H1 (cell line): ENCODE results near the gene ZNF346. TPM values are rescaled to one million over a fixed set of nuclear protein-coding genes. Genes with fewer than 3 reads are reported as not detected.

Experiments used
- CTCF ChIA-PET: fragments of 300-600 bp; sonication (Branson Sonifier 250); formaldehyde crosslinking; loops from one replicate; lab custom pipeline; 2021; ENCODE audit not compliant: partially characterized antibody; lab: Charles Lee
- POLR2A ChIA-PET: fragments of 300-600 bp; sonication (Branson Sonifier 250); formaldehyde crosslinking; loops from one replicate; lab custom pipeline; 2021; ENCODE audit warnings: inconsistent platforms; ENCODE audit not compliant: partially characterized antibody; lab: Charles Lee
- DNase-seq, 2 experiments: peaks; one replicate each; pipeline versions ENCODE4 v3.0.0 to v3.0.0-alpha.2; 2010 to 2022; ENCODE audit warnings: low spot score in 2 of 2, low read depth in 1 of 2, mixed read lengths in 1 of 2
- FAIRE-seq: peaks from 2 replicates; lab custom pipeline; 2011; peaks lifted over from hg19 to GRCh38; lab: Jason Lieb, UNC
- H2AFZ ChIP-seq: 2 replicates; pipeline ENCODE4 v1.8.1; 2012; ENCODE audit warnings: low read length, inconsistent platforms
- H2AK5ac ChIP-seq: 2 replicates; pipeline ENCODE4 v1.6.1; 2013; ENCODE audit warnings: low read depth, low read length
- H2BK120ac ChIP-seq: replicated peaks from 2 replicates; pipeline ENCODE3; 2013; ENCODE audit warnings: low read depth, low read length, inconsistent platforms
- H2BK12ac ChIP-seq: 2 replicates; pipeline ENCODE4 v1.6.1; 2013; ENCODE audit warnings: low read depth, low read length
- H2BK15ac ChIP-seq: 2 replicates; pipeline ENCODE4 v1.6.1; 2013; ENCODE audit warnings: low read length
- H2BK20ac ChIP-seq: 2 replicates; pipeline ENCODE4 v1.6.1; 2013; ENCODE audit warnings: low read length
- H2BK5ac ChIP-seq: 2 replicates; pipeline ENCODE4 v1.6.1; 2013; ENCODE audit warnings: low read depth, low read length
- H3K14ac ChIP-seq: 2 replicates; pipeline ENCODE4 v1.6.1; 2013; ENCODE audit warnings: inconsistent platforms; ENCODE audit not compliant: insufficient read length
- H3K18ac ChIP-seq: 2 replicates; pipeline ENCODE4 v1.6.1; 2013; ENCODE audit warnings: low read length; ENCODE audit errors: extremely low read depth
- H3K23ac ChIP-seq: 2 replicates; pipeline ENCODE4 v1.6.1; 2013; ENCODE audit warnings: inconsistent platforms; ENCODE audit not compliant: insufficient read length
- H3K23me2 ChIP-seq: 2 replicates; pipeline ENCODE4 v1.6.1; 2013; ENCODE audit warnings: low read depth, low read length
- H3K27ac ChIP-seq: 2 replicates; pipeline ENCODE4 v1.6.1; 2011; ENCODE audit warnings: low read depth, low read length, inconsistent platforms
- H3K27me3 ChIP-seq, 4 experiments: replicated peaks in 1 of 4; 1 replicate in 1 of 4; 2 replicates in 3 of 4; pipeline versions ENCODE4 v1.6.1 to v1.8.1; 2011 to 2013; ENCODE audit warnings: low read length in 3 of 4, mild to moderate bottlenecking in 3 of 4, inconsistent platforms in 2 of 4, mixed read lengths in 2 of 4, moderate library complexity in 1 of 4; ENCODE audit not compliant: control insufficient read depth in 3 of 4, insufficient read depth in 3 of 4; ENCODE audit errors: extremely low read depth in 1 of 4
- H3K36me3 ChIP-seq, 4 experiments: 2 replicates each; pipeline versions ENCODE4 v1.6.1 to v1.8.1; 2011 to 2013; ENCODE audit warnings: mild to moderate bottlenecking in 4 of 4, low read length in 3 of 4, moderate library complexity in 2 of 4, control low read depth in 1 of 4, inconsistent platforms in 1 of 4; ENCODE audit not compliant: insufficient read depth in 4 of 4, control insufficient read depth in 2 of 4
- H3K4ac ChIP-seq: replicated peaks from 2 replicates; pipeline ENCODE3; 2013; ENCODE audit warnings: low read length, low read depth, mixed read lengths, inconsistent platforms; ENCODE audit not compliant: insufficient read length
- H3K4me1 ChIP-seq, 4 experiments: replicated peaks in 1 of 4; 1 replicate in 1 of 4; 2 replicates in 3 of 4; pipeline versions ENCODE4 v1.6.1 to v1.8.1; 2011 to 2013; ENCODE audit warnings: low read length in 3 of 4, inconsistent platforms in 2 of 4, mixed read lengths in 1 of 4; ENCODE audit not compliant: insufficient read depth in 4 of 4, control insufficient read depth in 3 of 4
- H3K4me2 ChIP-seq, 2 experiments: 2 replicates each; pipeline versions ENCODE4 v1.6.1 to v1.8.1; 2011 to 2013; ENCODE audit warnings: low read depth in 2 of 2, low read length in 2 of 2, control low read depth in 1 of 2, inconsistent platforms in 1 of 2, mild to moderate bottlenecking in 1 of 2; ENCODE audit not compliant: insufficient read depth in 1 of 2
- H3K4me3 ChIP-seq, 4 experiments: fragments of 200-600, 300-600 bp in 1 of 4; sonication (generic), shearing (Covaris generic), sonication (Bioruptor Twin) in 1 of 4; 2 replicates each; pipeline versions ENCODE4 v1.5.1 to v1.8.1; 2011 to 2016; ENCODE audit warnings: low read length in 4 of 4, low read depth in 3 of 4, control low read depth in 2 of 4, inconsistent platforms in 2 of 4, mild to moderate bottlenecking in 2 of 4, mixed read lengths in 1 of 4, moderate library complexity in 1 of 4; ENCODE audit not compliant: insufficient read depth in 2 of 4; ENCODE audit errors: extremely low read depth in 1 of 4
- H3K56ac ChIP-seq: replicated peaks from 2 replicates; pipeline ENCODE3; 2013; ENCODE audit warnings: low read depth, mild to moderate bottlenecking, mixed read lengths, low read length, inconsistent platforms; ENCODE audit not compliant: insufficient read length
- H3K79me1 ChIP-seq: 2 replicates; pipeline ENCODE4 v1.6.1; 2013; ENCODE audit warnings: low read depth, low read length, control low read depth
- H3K79me2 ChIP-seq, 2 experiments: 2 replicates each; pipeline versions ENCODE4 v1.6.1 to v1.8.1; 2012 to 2013; ENCODE audit warnings: low read length in 2 of 2, mild to moderate bottlenecking in 2 of 2, inconsistent platforms in 1 of 2; ENCODE audit not compliant: insufficient read depth in 2 of 2, control insufficient read depth in 1 of 2
- H3K9ac ChIP-seq, 4 experiments: replicated peaks in 1 of 4; 1 replicate in 1 of 4; 2 replicates in 3 of 4; pipeline versions ENCODE4 v1.6.1 to v1.8.1; 2011 to 2013; ENCODE audit warnings: low read depth in 3 of 4, low read length in 3 of 4, control low read depth in 2 of 4, mild to moderate bottlenecking in 2 of 4, moderate library complexity in 2 of 4, inconsistent platforms in 1 of 4; ENCODE audit errors: extremely low read depth in 1 of 4
- H3K9me3 ChIP-seq, 2 experiments: 2 replicates each; pipeline versions ENCODE4 v1.6.1 to v1.8.1; 2012 to 2013; ENCODE audit warnings: mild to moderate bottlenecking in 2 of 2, moderate library complexity in 2 of 2, control low read depth in 1 of 2, inconsistent platforms in 1 of 2, low read depth in 1 of 2, low read length in 1 of 2, mixed read lengths in 1 of 2; ENCODE audit not compliant: insufficient read depth in 2 of 2
- H4K20me1 ChIP-seq, 2 experiments: replicated peaks in 1 of 2; 2 replicates each; pipeline versions ENCODE3 to v1.8.1; 2011 to 2013; ENCODE audit warnings: inconsistent platforms in 2 of 2, low read length in 2 of 2, mild to moderate bottlenecking in 1 of 2; ENCODE audit not compliant: insufficient read depth in 2 of 2, control insufficient read depth in 1 of 2
- H4K5ac ChIP-seq: 2 replicates; pipeline ENCODE4 v1.6.1; 2013; ENCODE audit warnings: low read length, low read depth, mixed read lengths, inconsistent platforms; ENCODE audit not compliant: insufficient read length
- H4K8ac ChIP-seq: 2 replicates; pipeline ENCODE4 v1.8.0; 2013; ENCODE audit warnings: mild to moderate bottlenecking, moderate library complexity, low read length, inconsistent platforms; ENCODE audit not compliant: insufficient read depth; ENCODE audit errors: extremely low read depth
- H4K91ac ChIP-seq: replicated peaks from 2 replicates; pipeline ENCODE3; 2013; ENCODE audit warnings: low read length, mixed read lengths, inconsistent platforms; ENCODE audit not compliant: insufficient read length
- BACH1 ChIP-seq: IDR thresholded peaks from 2 replicates; pipeline ENCODE4 v1.6.1; 2012; ENCODE audit warnings: low read length, improper control_type of control experiment
- CREB1 ChIP-seq: IDR thresholded peaks from 2 replicates; pipeline ENCODE4 v1.6.1; 2012; ENCODE audit warnings: inconsistent platforms
- CTCF ChIP-seq, 3 experiments: IDR thresholded peaks; 1 replicate in 2 of 3; 2 replicates in 1 of 3; pipeline versions ENCODE4 v1.5.1 to v1.6.1; 2011; ENCODE audit warnings: low read length in 3 of 3, mild to moderate bottlenecking in 3 of 3, inconsistent platforms in 2 of 3, low read depth in 1 of 3, moderate library complexity in 1 of 3; ENCODE audit not compliant: insufficient read depth in 1 of 3; ENCODE audit errors: control extremely low read depth in 1 of 3
- EGR1 ChIP-seq: IDR thresholded peaks from 2 replicates; pipeline ENCODE4 v1.6.1; 2011; ENCODE audit warnings: low read depth, low read length, borderline replicate concordance
- RAD21 ChIP-seq, 2 experiments: IDR thresholded peaks in 1 of 2; conservative IDR thresholded peaks in 1 of 2; 2 replicates each; pipeline ENCODE4 v1.6.1; 2011; ENCODE audit warnings: low read depth in 2 of 2, low read length in 2 of 2, improper control_type of control experiment in 1 of 2, inconsistent platforms in 1 of 2, mild to moderate bottlenecking in 1 of 2, moderate library complexity in 1 of 2
- RFX5 ChIP-seq: IDR thresholded peaks from 2 replicates; pipeline ENCODE4 v1.6.1; 2011; ENCODE audit warnings: low read depth, low read length, improper control_type of control experiment, borderline replicate concordance
- SIX5 ChIP-seq: IDR thresholded peaks from 2 replicates; pipeline ENCODE4 v1.6.1; 2011; ENCODE audit warnings: mild to moderate bottlenecking, low read depth, low read length
- TBP ChIP-seq: IDR thresholded peaks from 2 replicates; pipeline ENCODE4 v1.6.1; 2011; ENCODE audit warnings: low read depth, low read length, improper control_type of control experiment
- WGBS, 2 experiments: shearing (Covaris generic) in 1 of 2; methylation state at CpG; one replicate each; pipeline versions ENCODE4 v1.1.6 to v1.1.7; 2013 to 2015; ENCODE audit warnings: low lambda C conversion rate in 2 of 2, mixed read lengths in 2 of 2, inconsistent platforms in 1 of 2, low coverage in 1 of 2, missing lambda C conversion rate in 1 of 2; ENCODE audit not compliant: insufficient replicate concordance in 2 of 2, insufficient coverage in 1 of 2, insufficient read length in 1 of 2; ENCODE audit errors: extremely low coverage in 1 of 2, missing lambda C conversion rate in 1 of 2; 5-methylcytosine and 5-hydroxymethylcytosine counted together
- polyA plus RNA-seq, 7 experiments: library from polyadenylated mRNA; depleted of rRNA in 3 of 7; stranded (reverse) in 5 of 7; unstranded in 2 of 7; fragments of >200 nt in 5 of 7; fragments of 200-250 nt in 2 of 7; gene quantifications; 1 replicate in 5 of 7; 2 replicates in 1 of 7; 4 replicates in 1 of 7; pipeline versions ENCODE4 v1.2.1 to v1.2.3, GENCODE V29; 2011 to 2013; ENCODE audit warnings: missing spikeins in 2 of 7, mixed read lengths in 2 of 7
- total RNA-seq: library from RNA; stranded (reverse); fragmentation: NEBNext Ultra II Directional; extraction: Animal tissue kit (Norgen Biotek cat#: 25700); gene quantifications from 2 replicates; pipeline ENCODE4 v1.2.1, GENCODE V29; 2021
- TF ChIP-seq, protein P1 (sequence below): IDR thresholded peaks from 2 replicates; pipeline ENCODE4 v1.6.1; 2012; ENCODE audit warnings: inconsistent platforms

Gene ZNF346
- total and polyA plus RNA-seq, 2 of the 8 experiments (the other 6 are each of a cell fraction or from before 2014, with no cell fraction given): 19.9 to 20.8 TPM

DNA sequence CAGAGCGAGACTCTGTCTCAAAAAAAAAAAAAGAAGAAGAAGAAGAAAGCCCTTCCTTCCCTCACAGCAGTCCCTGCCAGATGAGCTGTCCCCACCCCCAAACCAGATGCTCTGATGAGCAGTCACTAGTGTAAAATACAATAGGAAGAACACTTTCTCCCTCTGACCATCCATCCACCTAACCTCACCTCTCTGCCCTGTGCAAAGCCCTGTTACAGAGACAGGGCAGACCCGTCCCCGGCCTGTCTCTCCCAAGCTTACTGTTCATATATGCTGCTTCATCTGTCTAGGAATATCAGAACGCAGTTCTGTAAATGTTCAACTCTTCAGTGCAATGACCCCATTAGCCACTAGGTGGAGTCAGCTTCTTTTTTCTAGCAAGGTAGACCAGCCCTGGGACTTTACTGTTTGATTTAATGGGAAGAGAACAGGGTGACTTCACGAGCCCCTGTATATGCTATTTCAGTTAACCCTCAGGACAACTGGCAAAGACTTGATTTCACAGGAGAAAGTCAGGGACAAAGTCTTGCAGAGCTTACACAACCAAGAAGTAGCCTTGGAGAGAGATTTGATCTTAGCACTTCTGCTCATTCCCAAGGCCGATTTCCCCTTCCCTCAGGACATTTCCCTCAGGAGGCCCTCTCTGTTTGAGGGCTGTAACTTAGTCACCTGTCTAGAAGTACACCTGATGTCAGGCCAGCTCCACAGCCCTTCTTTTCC, 49.3 kb downstream of the ZNF346 start:
- H3K4ac ChIP-seq: no peak overlapping the region
- H3K27me3 ChIP-seq: no peaks in the 10 kb centered on the region; a peak in 1 of 7 replicates
- peak overlapping the region; percentile 48 for H4K91ac ChIP-seq
- no peaks in the 10 kb centered on the region for H3K36me3 ChIP-seq
- no peak overlapping the region for H3K27ac ChIP-seq
- H3K56ac ChIP-seq: no peak overlapping the region
- H2AFZ ChIP-seq: no peak overlapping the region
- 41% methylated on average over 5 of the region's 6 CpGs; no CpG with 5 or more reads in 1 of the 2 experiments for WGBS, 2 experiments
- H3K23ac ChIP-seq: no peak overlapping the region
- no peaks in the 10 kb centered on the region for H3K79me2 ChIP-seq
- H3K18ac ChIP-seq: no peak overlapping the region
- no peak overlapping the region for H3K4me3 ChIP-seq
- H2BK15ac ChIP-seq: peak overlapping the region; percentile 3; the same call in 1 of the 2 replicates
- no peak overlapping the region for H2BK20ac ChIP-seq
- ChIA-PET CTCF (interaction anchor here (0.5 to 11.8 kb wide), 48 partner anchors 8 to 691 kb away, joined by 3 to 170 read pairs (median 4); partner anchors contain the start of genes FGFR4 and ZNF346), POLR2A (interaction anchor here (0.6 to 1.7 kb wide), 12 partner anchors 10 to 138 kb away, joined by 3 to 5 read pairs (median 4); partner anchors contain the start of gene FGFR4)
- no peak overlapping the region for H4K5ac ChIP-seq
- H3K9ac ChIP-seq: no peak overlapping the region
- no peaks in the 10 kb centered on the region for H4K20me1 ChIP-seq
- no peak overlapping the region for H2BK120ac ChIP-seq
- H3K79me1 ChIP-seq: no peaks in the 10 kb centered on the region
- DNase-seq: peak in 1 of 2 experiments; percentile 88
- no peak overlapping the region for H2AK5ac ChIP-seq
- H3K23me2 ChIP-seq: peaks cover 2% of the 10 kb centered on the region; the same call in 1 of the 2 replicates
- peak overlapping the region; percentile 12 to 29; a peak in 2 of 4 replicates for H3K4me2 ChIP-seq
- no peak overlapping the region for H4K8ac ChIP-seq
- H3K4me1 ChIP-seq: no peaks in the 10 kb centered on the region
- H3K14ac ChIP-seq: no peak overlapping the region
- no peak overlapping the region for H2BK12ac ChIP-seq
- H3K9me3 ChIP-seq: no peaks in the 10 kb centered on the region
- H2BK5ac ChIP-seq: no peak overlapping the region
- TF ChIP-seq TBP (no peak), RFX5 (no peak), SIX5 (no peak), RAD21 (IDR thresholded peaks at IDR 0.05 in 1 of 2, conservative IDR thresholded peaks at IDR 0.05 in 1 of 2; ENCODE audit: low read depth in 2 of 2, low read length in 2 of 2) (peak; percentile 68 to 76), CTCF (IDR thresholded peaks at IDR 0.05; ENCODE audit: control extremely low read depth in 1 of 3, insufficient read depth in 1 of 3, low read depth in 1 of 3, low read length in 3 of 3) (peak in 2 of 3 experiments; percentile 65 to 90; a peak in 2 of 4 replicates), CREB1 (no peak), BACH1 (no peak), EGR1 (no peak)
- TF ChIP-seq, protein P1, sequence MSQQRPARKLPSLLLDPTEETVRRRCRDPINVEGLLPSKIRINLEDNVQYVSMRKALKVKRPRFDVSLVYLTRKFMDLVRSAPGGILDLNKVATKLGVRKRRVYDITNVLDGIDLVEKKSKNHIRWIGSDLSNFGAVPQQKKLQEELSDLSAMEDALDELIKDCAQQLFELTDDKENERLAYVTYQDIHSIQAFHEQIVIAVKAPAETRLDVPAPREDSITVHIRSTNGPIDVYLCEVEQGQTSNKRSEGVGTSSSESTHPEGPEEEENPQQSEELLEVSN: no peak
- FAIRE-seq: peak; percentile 88
